ENCODE results near the gene ASPG. TPM values are rescaled to one million over a fixed set of nuclear protein-coding genes. Genes with fewer than 3 reads are reported as not detected.

Gene ASPG
- total RNA-seq, 1 experiment from 2014 or later, result 0.17 TPM

DNA sequence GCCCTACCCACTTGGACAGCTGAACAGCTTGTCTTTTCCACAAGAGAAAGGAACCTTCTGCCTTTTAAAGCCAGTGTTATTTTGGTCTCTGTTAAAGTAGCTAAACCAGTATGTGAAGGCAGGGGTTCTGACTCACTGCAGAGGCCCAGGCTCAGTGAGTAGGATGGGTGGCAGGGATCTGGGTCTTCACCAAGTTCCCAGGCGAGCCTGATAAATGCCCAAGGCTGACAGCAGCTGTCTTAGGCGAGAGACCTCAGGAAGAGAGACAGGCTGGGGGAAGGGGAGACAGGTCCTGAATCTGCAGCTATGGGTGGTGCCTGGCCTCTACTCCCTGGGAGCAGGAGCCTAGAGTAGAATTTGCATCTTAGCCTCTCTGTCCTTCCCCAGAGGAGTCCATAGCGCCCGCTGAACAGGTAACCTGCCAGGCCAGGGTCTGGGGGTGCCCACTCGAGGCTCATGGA is 34.8 kb downstream of the ASPG start:
- H3K36me3 ChIP-seq (replicated peaks; ENCODE audit: control insufficient read depth, insufficient read depth, low read length), result no peaks in the 10 kb centered on the region
- DNase-seq, result peak; percentile 35
- H3K27me3 ChIP-seq (ENCODE audit: control insufficient read depth, insufficient read depth, low read length), result peaks cover 28% of the 10 kb centered on the region
- H3K4me3 ChIP-seq (ENCODE audit: insufficient read depth, low read depth, low read length), result no peak overlapping the region

GRCh38 chr14:104121142-104121541 is 35.6 kb downstream of the ASPG start:
- Histone ChIP-seq H3K36me3 (replicated peaks; ENCODE audit: control insufficient read depth, insufficient read depth, low read length) (no peaks in the 10 kb centered on the region), H3K27me3 (ENCODE audit: control insufficient read depth, insufficient read depth, low read length) (peaks cover 24% of the 10 kb centered on the region), H3K4me3 (ENCODE audit: insufficient read depth, low read depth, low read length) (no peak overlapping the region)

DNA sequence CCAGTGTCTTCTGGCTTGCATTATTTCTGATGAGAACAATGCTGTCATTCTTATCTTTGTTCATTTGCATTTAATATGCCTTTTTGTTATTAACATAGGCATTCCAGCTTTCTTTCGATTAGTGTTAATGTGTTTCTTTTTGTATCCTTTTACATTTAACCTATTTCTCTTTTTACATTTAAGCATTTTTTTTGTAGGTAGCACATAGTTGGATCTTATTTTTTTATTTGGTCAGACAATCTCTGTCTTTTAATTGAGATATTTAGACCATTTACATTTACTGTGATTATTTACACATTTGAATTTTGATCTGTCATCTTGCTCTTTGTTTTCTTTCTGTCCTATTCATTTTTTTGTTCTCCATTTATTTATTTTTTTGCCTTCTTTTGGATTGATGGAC is 38.4 kb downstream of the ASPG start:
- H3K27me3 ChIP-seq (ENCODE audit: control insufficient read depth, insufficient read depth, low read length), result no peaks in the 10 kb centered on the region; the same call in 1 of the 2 replicates
- H3K4me3 ChIP-seq (ENCODE audit: insufficient read depth, low read depth, low read length), result no peak overlapping the region
- no peak for DNase-seq
- H3K36me3 ChIP-seq (replicated peaks; ENCODE audit: control insufficient read depth, insufficient read depth, low read length), result no peaks in the 10 kb centered on the region

More at GRCh38 chr14:104121142-104121541, 35.6 kb downstream of the ASPG start:
- DNase-seq, result no peak

- no peak overlapping the region for H3K4me3 ChIP-seq (ENCODE audit: insufficient read depth, low read depth, low read length)
- H3K36me3 ChIP-seq (replicated peaks; ENCODE audit: control insufficient read depth, insufficient read depth, low read length), result no peaks in the 10 kb centered on the region
- H3K27me3 ChIP-seq (ENCODE audit: control insufficient read depth, insufficient read depth, low read length), result no peaks in the 10 kb centered on the region; the same call in 1 of the 2 replicates
- DNase-seq, result no peak
These were observed 39.5 kb downstream of the ASPG start for GRCh38 chr14:104125011-104125410.

GRCh38 chr14:104126753-104127152 is 41.3 kb downstream of the ASPG start:
- H3K36me3 ChIP-seq (replicated peaks; ENCODE audit: control insufficient read depth, insufficient read depth, low read length), result no peaks in the 10 kb centered on the region
- H3K4me3 ChIP-seq (ENCODE audit: insufficient read depth, low read depth, low read length), result no peak overlapping the region
- H3K27me3 ChIP-seq (ENCODE audit: control insufficient read depth, insufficient read depth, low read length), result no peaks in the 10 kb centered on the region

DNA sequence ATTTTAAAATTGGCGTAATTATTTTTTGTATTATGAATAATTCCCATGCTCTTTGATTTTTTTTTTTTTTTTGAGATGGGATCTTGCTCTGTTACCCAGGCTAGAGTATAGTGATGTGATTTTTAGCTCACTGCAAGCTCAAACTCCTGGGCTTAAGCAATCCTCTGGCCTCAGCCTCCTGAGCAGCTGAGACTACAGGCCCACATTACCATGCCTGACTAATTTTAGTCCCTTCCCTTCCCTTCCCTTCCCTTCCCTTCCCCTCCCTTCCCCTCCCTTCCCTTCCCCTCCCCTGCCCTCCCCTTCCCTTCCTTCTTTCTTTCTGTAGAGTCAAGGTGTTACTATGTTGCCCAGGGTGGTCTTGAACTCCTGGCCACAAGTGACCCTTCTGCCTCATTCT is 43.5 kb downstream of the ASPG start:
- Histone ChIP-seq H3K36me3 (replicated peaks; ENCODE audit: control insufficient read depth, insufficient read depth, low read length) (no peaks in the 10 kb centered on the region), H3K27me3 (ENCODE audit: control insufficient read depth, insufficient read depth, low read length) (no peaks in the 10 kb centered on the region), H3K4me3 (ENCODE audit: insufficient read depth, low read depth, low read length) (no peak overlapping the region)
- no peak for DNase-seq

More at GRCh38 chr14:104126753-104127152, 41.3 kb downstream of the ASPG start:
- no peak for DNase-seq

DNA sequence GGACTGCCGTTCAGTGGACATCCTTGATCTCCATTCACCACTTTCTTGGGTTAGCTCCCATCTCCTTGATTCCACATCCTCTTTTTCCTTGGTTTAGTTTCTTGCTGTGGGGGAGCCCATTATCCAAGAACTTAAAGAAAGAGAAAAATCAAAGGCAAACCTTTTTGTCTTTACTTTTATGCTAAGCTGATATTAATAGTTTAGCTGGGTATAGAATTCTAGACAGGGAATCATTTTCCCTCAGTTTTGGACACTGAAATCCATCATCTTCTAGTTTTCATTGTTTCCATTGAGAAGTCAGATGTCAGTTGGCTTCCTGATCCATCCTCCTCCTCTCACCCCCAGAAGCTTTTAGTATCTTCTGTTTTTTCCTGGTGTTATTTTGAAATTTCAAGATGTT is 44.1 kb downstream of the ASPG start:
- Histone ChIP-seq H3K36me3 (replicated peaks; ENCODE audit: control insufficient read depth, insufficient read depth, low read length) (no peaks in the 10 kb centered on the region), H3K4me3 (ENCODE audit: insufficient read depth, low read depth, low read length) (no peak overlapping the region), H3K27me3 (ENCODE audit: control insufficient read depth, insufficient read depth, low read length) (no peaks in the 10 kb centered on the region)
- no peak for DNase-seq

DNA sequence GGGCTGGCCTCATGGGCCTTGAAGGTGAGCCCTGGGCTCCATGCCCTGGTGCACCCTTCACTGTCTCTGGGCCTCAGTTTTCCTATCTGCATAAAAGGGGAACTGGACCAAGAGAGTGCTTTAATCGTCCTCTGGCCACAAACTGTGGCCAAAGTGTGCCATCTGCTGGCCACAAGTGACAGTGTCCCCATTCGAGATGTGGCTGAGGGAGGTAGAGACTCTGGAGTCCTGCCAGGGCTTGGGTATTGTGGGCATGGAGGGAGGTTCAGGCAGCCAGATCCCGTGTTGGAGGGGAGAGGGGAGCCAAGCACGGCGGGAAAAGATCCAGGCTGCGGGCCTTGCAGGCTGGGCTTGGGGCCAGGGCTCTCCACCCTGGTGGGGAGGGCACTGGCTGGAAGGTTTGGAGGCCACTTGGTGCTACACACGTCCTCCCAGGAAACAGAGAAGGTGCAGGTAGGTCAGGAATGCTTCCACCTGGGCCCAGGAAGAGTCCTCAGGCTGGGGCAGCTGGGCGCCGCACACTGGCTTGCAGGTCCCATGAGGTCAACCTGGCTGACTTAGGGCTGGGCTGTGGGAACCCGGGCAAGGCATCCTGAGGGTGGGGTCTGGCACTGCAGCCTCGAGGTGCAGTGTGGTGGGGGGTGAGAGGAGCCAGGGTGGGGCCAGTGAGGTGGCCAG is 45.6 kb downstream of the ASPG start:
- H3K4me3 ChIP-seq (ENCODE audit: insufficient read depth, low read depth, low read length), result no peak overlapping the region
- peak; percentile 90 for DNase-seq
- no peaks in the 10 kb centered on the region for H3K36me3 ChIP-seq (replicated peaks; ENCODE audit: control insufficient read depth, insufficient read depth, low read length)
- H3K27me3 ChIP-seq (ENCODE audit: control insufficient read depth, insufficient read depth, low read length), result peaks cover 11% of the 10 kb centered on the region

- H3K36me3 ChIP-seq (replicated peaks; ENCODE audit: control insufficient read depth, insufficient read depth, low read length), result no peaks in the 10 kb centered on the region
- peaks cover 20% of the 10 kb centered on the region for H3K27me3 ChIP-seq (ENCODE audit: control insufficient read depth, insufficient read depth, low read length)
- no peak overlapping the region for H3K4me3 ChIP-seq (ENCODE audit: insufficient read depth, low read depth, low read length)
- DNase-seq, result peak; percentile 37
These were observed 46.6 kb downstream of the ASPG start for GRCh38 chr14:104131968-104132732.

- DNase-seq, result peak; percentile 91
These were observed 47.5 kb downstream of the ASPG start for GRCh38 chr14:104132981-104133380.

DNA sequence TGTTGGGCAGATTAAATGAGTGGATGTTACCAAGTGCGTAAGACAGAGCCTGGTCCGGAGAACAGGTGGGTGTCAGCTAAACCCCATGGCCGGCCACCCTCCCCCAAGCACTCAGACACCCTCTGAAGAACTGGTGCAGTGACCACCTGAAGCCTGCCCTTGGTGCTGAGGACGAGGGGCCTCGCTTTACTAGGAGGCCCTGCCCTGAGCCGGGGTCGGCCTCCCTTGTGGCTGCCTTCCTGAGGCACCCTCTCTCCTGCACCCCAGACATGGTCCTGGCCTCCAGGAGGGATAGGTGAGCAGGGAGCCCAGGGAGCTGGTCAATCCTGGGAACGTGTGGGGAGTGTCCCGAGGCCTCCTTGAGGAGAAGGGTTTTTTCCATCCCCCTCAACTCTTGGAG is 48.0 kb downstream of the ASPG start:
- peak; percentile 36 for DNase-seq
- Histone ChIP-seq H3K27me3 (ENCODE audit: control insufficient read depth, insufficient read depth, low read length) (peaks cover 26% of the 10 kb centered on the region), H3K4me3 (ENCODE audit: insufficient read depth, low read depth, low read length) (no peak overlapping the region), H3K36me3 (replicated peaks; ENCODE audit: control insufficient read depth, insufficient read depth, low read length) (no peaks in the 10 kb centered on the region)

More at GRCh38 chr14:104132981-104133380, 47.5 kb downstream of the ASPG start:
- Histone ChIP-seq H3K27me3 (ENCODE audit: control insufficient read depth, insufficient read depth, low read length) (peaks cover 26% of the 10 kb centered on the region), H3K4me3 (ENCODE audit: insufficient read depth, low read depth, low read length) (no peak overlapping the region), H3K36me3 (replicated peaks; ENCODE audit: control insufficient read depth, insufficient read depth, low read length) (no peaks in the 10 kb centered on the region)

GRCh38 chr14:104134061-104134965 is 48.8 kb downstream of the ASPG start:
- peak; percentile 62 for DNase-seq
- H3K36me3 ChIP-seq (replicated peaks; ENCODE audit: control insufficient read depth, insufficient read depth, low read length), result no peaks in the 10 kb centered on the region
- H3K4me3 ChIP-seq (ENCODE audit: insufficient read depth, low read depth, low read length), result peak overlapping the region; percentile 46; the same call in 1 of the 2 replicates
- peaks cover 31% of the 10 kb centered on the region for H3K27me3 ChIP-seq (ENCODE audit: control insufficient read depth, insufficient read depth, low read length)

DNA sequence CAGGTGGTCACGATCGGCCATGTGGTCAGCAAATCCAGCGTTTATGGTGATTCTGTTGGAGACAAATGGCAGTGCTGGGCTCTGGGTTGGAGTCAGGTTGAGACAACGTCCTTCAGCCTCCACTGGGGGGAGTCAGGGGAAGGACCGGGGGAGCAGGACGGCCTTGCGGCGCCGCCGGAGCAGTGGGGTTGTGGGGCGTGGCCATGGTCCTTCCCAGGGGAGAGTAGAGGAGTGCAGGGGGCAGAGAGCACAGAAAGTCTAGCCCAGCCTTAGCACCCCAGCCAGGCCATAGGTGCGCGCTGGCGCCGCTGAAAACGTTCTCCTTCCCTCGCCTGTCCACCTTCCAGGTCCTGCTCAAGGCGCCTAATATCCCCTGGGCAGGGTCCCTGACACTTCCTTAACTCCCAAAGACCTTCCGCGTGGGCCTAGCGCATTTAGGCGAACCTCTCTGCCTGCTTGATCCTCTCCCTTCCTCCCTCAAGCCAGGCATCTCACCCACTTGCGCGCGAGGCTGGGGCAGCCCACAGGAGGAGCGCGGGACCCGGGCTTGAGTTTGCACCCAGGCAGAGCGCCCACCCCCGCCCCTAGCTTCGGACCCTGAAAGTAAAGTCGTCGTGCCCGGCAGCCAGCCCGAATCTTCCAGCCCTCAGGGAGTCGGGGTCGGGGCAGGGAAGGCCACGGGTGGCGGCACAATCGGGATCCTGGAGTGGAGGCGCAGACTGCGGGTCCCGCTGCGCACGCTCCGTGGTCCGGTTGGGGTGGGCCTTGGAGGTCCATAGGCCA is 49.8 kb downstream of the ASPG start:
- peak; percentile 95 for DNase-seq
- Histone ChIP-seq H3K36me3 (replicated peaks; ENCODE audit: control insufficient read depth, insufficient read depth, low read length) (no peaks in the 10 kb centered on the region), H3K4me3 (ENCODE audit: insufficient read depth, low read depth, low read length) (peak overlapping the region; percentile 46), H3K27me3 (ENCODE audit: control insufficient read depth, insufficient read depth, low read length) (peaks cover 31% of the 10 kb centered on the region)
